Cardiac fibroblast (primary cell): Measurements from ENCODE around the gene SLC26A9.

Source experiments
- DNase-seq, 2 donors: peaks; one replicate each; pipeline versions ENCODE4 v3.0.0 to v3.0.0-alpha.2; 2010; ENCODE audit warnings: low read depth in 2 of 2
- H3K4me3 ChIP-seq, 2 donors: replicated peaks in 1 of 2; 1 replicate in 1 of 2; 2 replicates in 1 of 2; pipeline ENCODE4 v1.5.1; 2011; ENCODE audit warnings: low read depth in 2 of 2, low read length in 2 of 2, mild to moderate bottlenecking in 2 of 2, moderate library complexity in 1 of 2
- CTCF ChIP-seq: IDR thresholded peaks from one replicate; pipeline ENCODE4 v1.5.1; 2011; ENCODE audit warnings: low read depth, mild to moderate bottlenecking, low read length, inconsistent platforms

SLC26A9 gene

GRCh38 chr1:205928317-205928716, 14.9 kb downstream of the SLC26A9 start:
- no peak for DNase-seq
- TF ChIP-seq CTCF = no peak
- H3K4me3 ChIP-seq = no peak overlapping the region

- H3K4me3 ChIP-seq = no peak overlapping the region
- DNase-seq = no peak
- TF ChIP-seq CTCF = no peak
These were observed 15.6 kb downstream of the SLC26A9 start for GRCh38 chr1:205927676-205928075.

- no peak for TF ChIP-seq CTCF
- DNase-seq = no peak
- no peak overlapping the region for H3K4me3 ChIP-seq
These were observed 16.0 kb downstream of the SLC26A9 start for GRCh38 chr1:205927247-205927646.

GRCh38 chr1:205926636-205927035, 16.6 kb downstream of the SLC26A9 start:
- H3K4me3 ChIP-seq = no peak overlapping the region
- no peak for DNase-seq
- no peak for TF ChIP-seq CTCF

GRCh38 chr1:205926213-205926612, 17.0 kb downstream of the SLC26A9 start:
- no peak for TF ChIP-seq CTCF
- H3K4me3 ChIP-seq = no peak overlapping the region
- no peak for DNase-seq

- no peak for TF ChIP-seq CTCF
- peak; percentile 72 to 98 for DNase-seq
- no peak overlapping the region for H3K4me3 ChIP-seq
These were observed 17.5 kb downstream of the SLC26A9 start for GRCh38 chr1:205925736-205926135.

GRCh38 chr1:205924460-205924790, 18.8 kb downstream of the SLC26A9 start:
- no peak for DNase-seq
- H3K4me3 ChIP-seq = no peak overlapping the region
- no peak for TF ChIP-seq CTCF
